GM23338 (cell line): Measurements from ENCODE around the gene PGAM5.

Source experiments
- CREB1 ChIP-seq: fragments of 250-450 bp; sonication (Bioruptor Pico); IDR thresholded peaks from 2 replicates; pipeline ENCODE4 v1.5.0; 2020; ENCODE audit warnings: low read depth, mild to moderate bottlenecking, moderate library complexity
- CTCF ChIP-seq, 2 experiments: fragments of 200-600 bp in 1 of 2; sonication (generic) in 1 of 2; conservative IDR thresholded peaks; 2 replicates each; pipeline versions ENCODE4 v1.5.1 to v1.6.1; 2016 to 2017; ENCODE audit warnings: antibody characterized with exemption in 2 of 2, low read depth in 2 of 2, mild to moderate bottlenecking in 2 of 2, moderate library complexity in 1 of 2
- EZH2 ChIP-seq: fragments of 200-600 bp; sonication (generic); IDR thresholded peaks from one replicate; pipeline ENCODE4 v1.8.0; 2017; ENCODE audit warnings: antibody characterized with exemption, mild to moderate bottlenecking, low read depth; ENCODE audit not compliant: unreplicated experiment
- EZH2phosphoT487 ChIP-seq: fragments of 200-600 bp; sonication (generic); IDR thresholded peaks from one replicate; pipeline ENCODE4 v1.8.1; 2018; ENCODE audit warnings: antibody characterized with exemption; ENCODE audit not compliant: unreplicated experiment
- POLR2AphosphoS5 ChIP-seq: IDR thresholded peaks from 2 replicates; pipeline ENCODE4 v1.6.1; 2016; ENCODE audit warnings: antibody characterized with exemption, low read depth
- REST ChIP-seq: IDR thresholded peaks from one replicate; pipeline ENCODE4 v1.6.1; 2018; ENCODE audit warnings: antibody characterized with exemption; ENCODE audit not compliant: unreplicated experiment

GRCh38 chr12:132740313-132740646 lies 29.6 kb downstream of the PGAM5 start:
- TF ChIP-seq CTCF (conservative IDR thresholded peaks at IDR 0.05; ENCODE audit: low read depth in 2 of 2) = no peak
- TF ChIP-seq CREB1 (CRISPR knock-in tag) = no peak
- no peak for TF ChIP-seq EZH2phosphoT487
- no peak for TF ChIP-seq POLR2AphosphoS5
- TF ChIP-seq REST = no peak
- TF ChIP-seq EZH2 = no peak
